Body of pancreas (tissue), 4 donors: ENCODE results near the gene PUS7. TPM values are rescaled to one million over a fixed set of nuclear protein-coding genes. Genes with fewer than 3 reads are reported as not detected.
"Not testable (repeated sequence)": the region's sequence is repeated elsewhere in the genome, so short reads cannot be mapped to it uniquely, and the experiment has no call there.

ENCODE experiments used
- ATAC-seq: fragments of 150-250 bp; one replicate; pipeline ENCODE4 v1.9.1; 2016
- DNase-seq, 4 donors: peaks; one replicate each; pipeline ENCODE4 v3.0.0-alpha.2; 2019
- H3K27ac ChIP-seq, 4 donors: fragments of 200-600 bp; sonication (generic); 1 replicate in 3 of 4; 2 replicates in 1 of 4; pipeline versions ENCODE4 v1.5.1 to v1.6.1; 2016 to 2019; ENCODE audit warnings: mild to moderate bottlenecking in 1 of 4, mixed read lengths in 1 of 4, moderate library complexity in 1 of 4
- H3K27me3 ChIP-seq, 2 donors: fragments of 200-600 bp; sonication (generic); one replicate each; pipeline ENCODE4 v1.6.0; 2016; ENCODE audit warnings: mild to moderate bottlenecking in 1 of 2
- H3K36me3 ChIP-seq, 2 donors: fragments of 200-600 bp; sonication (generic); replicated peaks in 1 of 2; 2 replicates each; pipeline ENCODE4 v1.5.1; 2016; ENCODE audit warnings: low read depth in 2 of 2; ENCODE audit not compliant: insufficient read depth in 1 of 2
- H3K4me1 ChIP-seq: fragments of 200-600 bp; sonication (generic); one replicate; pipeline ENCODE4 v1.6.0; 2016
- H3K4me3 ChIP-seq, 2 donors: fragments of 200-600 bp; sonication (generic); 1 replicate in 1 of 2; 2 replicates in 1 of 2; pipeline ENCODE4 v1.5.1; 2016 to 2019
- H3K9me3 ChIP-seq, 3 donors: fragments of 200-600 bp; sonication (generic); 1 replicate in 2 of 3; 2 replicates in 1 of 3; pipeline ENCODE4 v1.5.1; 2016
- CTCF ChIP-seq, 7 experiments: fragments of 450-650 bp in 4 of 7; fragments of 200-600 bp in 3 of 7; sonication (generic) in 3 of 7; IDR thresholded peaks; one replicate each; pipeline ENCODE4 v1.5.1; 2016 to 2019; ENCODE audit warnings: antibody characterized with exemption in 7 of 7
- POLR2A ChIP-seq, 3 donors: fragments of 450-650 bp; IDR thresholded peaks; one replicate each; pipeline ENCODE4 v1.6.1; 2016; ENCODE audit warnings: antibody characterized with exemption in 3 of 3, mild to moderate bottlenecking in 2 of 3
- WGBS, 2 donors: methylation state at CpG; one replicate each; pipeline ENCODE4 v1.1.5; 2017; 5-methylcytosine and 5-hydroxymethylcytosine counted together
- intact Hi-C: fragments of 100-400 bp; cut with DNase I; formaldehyde crosslinking; loops from one replicate; pipeline ENCODE4 v1.15.1; 2023
- total RNA-seq, 2 donors: library from RNA; depleted of rRNA; stranded (reverse); fragments of >200 nt; gene quantifications; one replicate each; pipeline ENCODE4 v1.1.0, GENCODE V29; 2016

Gene PUS7
- total RNA-seq, 2 donors from 2014 or later: 10.6 to 11.9 TPM

GRCh38 chr7:105439174-105439893 lies 82.7 kb downstream of the PUS7 start:
- intact Hi-C loops: no loop called here
- peak; percentile 71 for ATAC-seq
- Histone ChIP-seq H3K9me3 (no peaks in the 10 kb centered on the region), H3K4me1 (peaks cover 8% of the 10 kb centered on the region), H3K27ac (peak overlapping the region in 2 of 4 donors; percentile 32 to 58), H3K27me3 (no peaks in the 10 kb centered on the region), H3K4me3 (no peak overlapping the region), H3K36me3 (no peaks in the 10 kb centered on the region)
- TF ChIP-seq CTCF (IDR thresholded peaks at IDR 0.05) (peak in 4 of 7 experiments; percentile 12 to 33 (median 23)), POLR2A (IDR thresholded peaks at IDR 0.05) (no peak)
- WGBS, 2 donors: 76% methylated on average over 9 of the region's 9 CpGs
- DNase-seq: peak in 3 of 4 donors; percentile 11 to 41 (median 17)

- ATAC-seq: no peak
- Histone ChIP-seq H3K4me3 (no peak overlapping the region), H3K4me1 (peaks cover 8% of the 10 kb centered on the region), H3K27me3 (no peaks in the 10 kb centered on the region), H3K36me3 (no peaks in the 10 kb centered on the region), H3K9me3 (no peaks in the 10 kb centered on the region), H3K27ac (peak overlapping the region in 2 of 4 donors; percentile 32 to 58)
- WGBS, 2 donors: 77 to 87% methylated on average over 5 of the region's 5 CpGs
- no peak for DNase-seq
- intact Hi-C loops: no loop called here
- TF ChIP-seq POLR2A (IDR thresholded peaks at IDR 0.05): no peak
- TF ChIP-seq CTCF (IDR thresholded peaks at IDR 0.05): no peak
Measured at GRCh38 chr7:105438847-105439173, 83.3 kb downstream of the PUS7 start.

- Histone ChIP-seq H3K27me3 (no peaks in the 10 kb centered on the region), H3K4me3 (no peak overlapping the region), H3K27ac (no peak overlapping the region), H3K9me3 (no peaks in the 10 kb centered on the region), H3K36me3 (no peaks in the 10 kb centered on the region), H3K4me1 (peaks cover 8% of the 10 kb centered on the region)
- ATAC-seq (no peak), DNase-seq (no peak)
- WGBS, 2 donors: 93 to 100% methylated on average over 1 of the region's 1 CpG
- TF ChIP-seq POLR2A (IDR thresholded peaks at IDR 0.05): no peak
- intact Hi-C loops: no loop called here
Measured at GRCh38 chr7:105438254-105438653, 83.8 kb downstream of the PUS7 start.

GRCh38 chr7:105437356-105437755 lies 84.7 kb downstream of the PUS7 start:
- H3K27ac ChIP-seq, H3K36me3 ChIP-seq, DNase-seq, intact Hi-C loops, H3K9me3 ChIP-seq, H3K4me1 ChIP-seq, ATAC-seq, H3K27me3 ChIP-seq, H3K4me3 ChIP-seq: not testable (repeated sequence)
- 88 to 90% methylated on average over 4 to 6 of the region's 6 CpGs for WGBS, 2 donors

GRCh38 chr7:105429746-105430612 lies 92.1 kb downstream of the PUS7 start:
- TF ChIP-seq CTCF (IDR thresholded peaks at IDR 0.05): peak; percentile 11 to 61 (median 52)
- TF ChIP-seq POLR2A (IDR thresholded peaks at IDR 0.05): no peak
- 15 to 16% methylated on average over 4 of the region's 4 CpGs for WGBS, 2 donors
- Histone ChIP-seq H3K4me1 (peaks cover 17% of the 10 kb centered on the region), H3K27ac (peak overlapping the region in 2 of 4 donors; percentile 27 to 43), H3K9me3 (no peaks in the 10 kb centered on the region), H3K36me3 (no peaks in the 10 kb centered on the region), H3K27me3 (no peaks in the 10 kb centered on the region), H3K4me3 (no peak overlapping the region)
- intact Hi-C loops: no loop called here
- peak; percentile 69 for ATAC-seq
- DNase-seq: peak; percentile 48 to 72 (median 60)
